ENCODE results near the gene PRMT3. TPM values are rescaled to one million over a fixed set of nuclear protein-coding genes. Genes with fewer than 3 reads are reported as not detected.
"Not testable (repeated sequence)": the region's sequence is repeated elsewhere in the genome, so short reads cannot be mapped to it uniquely, and the experiment has no call there.

The PRMT3 gene
- total RNA-seq, 3 donors from 2014 or later, result 11.6 to 12.7 (median 11.8) TPM

GRCh38 chr11:20474882-20475517 lies 87.5 kb downstream of the PRMT3 start:
- Histone ChIP-seq H3K4me1 (ENCODE audit: low read depth) (no peaks in the 10 kb centered on the region), H3K9me3 (no peaks in the 10 kb centered on the region), H3K4me3 (no peak overlapping the region), H3K36me3 (ENCODE audit: low read depth) (no peaks in the 10 kb centered on the region)
- intact Hi-C loops (cut with DNase I, micrococcal nuclease), result no loop called here
- TF ChIP-seq CTCF (IDR thresholded peaks at IDR 0.05), result no peak
- DNase-seq (no peak), ATAC-seq (no peak)

GRCh38 chr11:20477418-20478090 lies 90.0 kb downstream of the PRMT3 start:
- H3K4me3 ChIP-seq, result no peak overlapping the region
- no peak for TF ChIP-seq CTCF (IDR thresholded peaks at IDR 0.05)
- no peaks in the 10 kb centered on the region for H3K4me1 ChIP-seq (ENCODE audit: low read depth)
- ATAC-seq (no peak), DNase-seq (no peak)
- H3K9me3 ChIP-seq, result no peaks in the 10 kb centered on the region
- intact Hi-C loops (cut with DNase I, micrococcal nuclease), result no loop called here
- no peaks in the 10 kb centered on the region for H3K36me3 ChIP-seq (ENCODE audit: low read depth)

GRCh38 chr11:20479513-20479912 lies 92.0 kb downstream of the PRMT3 start:
- DNase-seq, result no peak
- Histone ChIP-seq H3K4me3 (no peak overlapping the region), H3K9me3 (no peaks in the 10 kb centered on the region), H3K4me1 (ENCODE audit: low read depth) (no peaks in the 10 kb centered on the region), H3K36me3 (ENCODE audit: low read depth) (no peaks in the 10 kb centered on the region)
- intact Hi-C loops (cut with DNase I, micrococcal nuclease), result no loop called here
- TF ChIP-seq CTCF (IDR thresholded peaks at IDR 0.05), result no peak
- ATAC-seq, result no peak

- H3K36me3 ChIP-seq (ENCODE audit: low read depth), result no peaks in the 10 kb centered on the region
- no peaks in the 10 kb centered on the region for H3K4me1 ChIP-seq (ENCODE audit: low read depth)
- intact Hi-C loops (cut with DNase I, micrococcal nuclease), result no loop called here
- ATAC-seq (no peak), DNase-seq (no peak)
- H3K4me3 ChIP-seq, result no peak overlapping the region
- no peak for TF ChIP-seq CTCF (IDR thresholded peaks at IDR 0.05)
- H3K9me3 ChIP-seq, result no peaks in the 10 kb centered on the region
Measured at GRCh38 chr11:20483931-20484330, 96.4 kb downstream of the PRMT3 start.

GRCh38 chr11:20484416-20484815 lies 96.9 kb downstream of the PRMT3 start:
- H3K36me3 ChIP-seq (ENCODE audit: low read depth); DNase-seq; H3K4me3 ChIP-seq; H3K9me3 ChIP-seq; H3K4me1 ChIP-seq (ENCODE audit: low read depth); intact Hi-C loops (cut with DNase I, micrococcal nuclease); ATAC-seq: not testable (repeated sequence)

- no peak for TF ChIP-seq CTCF (IDR thresholded peaks at IDR 0.05)
- DNase-seq, result no peak
- H3K36me3 ChIP-seq (ENCODE audit: low read depth), result no peaks in the 10 kb centered on the region
- H3K4me1 ChIP-seq (ENCODE audit: low read depth), result no peaks in the 10 kb centered on the region
- H3K9me3 ChIP-seq, result no peaks in the 10 kb centered on the region
- H3K4me3 ChIP-seq, result no peak overlapping the region
- no peak for ATAC-seq
- intact Hi-C loops (cut with DNase I, micrococcal nuclease), result no loop called here
Measured at GRCh38 chr11:20488352-20488751, 100.8 kb downstream of the PRMT3 start.

All from mucosa of descending colon (tissue), 3 donors.